ENCODE data around the gene RHOJ.

RHOJ gene

GRCh38 chr14:63245893-63246292, 41.6 kb downstream of the RHOJ start:
- CTCF ChIA-PET, result interaction anchor here (1.5 to 1.7 kb wide), 2 partner anchors 9 to 32 kb away, joined by 4 read pairs; no protein-coding TSS in a partner anchor
- TF ChIP-seq CTCF (IDR thresholded peaks at IDR 0.05; ENCODE audit: control extremely low read depth, extremely low read depth, low read depth, missing control alignments), result no peak
- DNase-seq (ENCODE audit: extremely low spot score), result no peak
- POLR2A ChIA-PET, result no interaction called here

DNA sequence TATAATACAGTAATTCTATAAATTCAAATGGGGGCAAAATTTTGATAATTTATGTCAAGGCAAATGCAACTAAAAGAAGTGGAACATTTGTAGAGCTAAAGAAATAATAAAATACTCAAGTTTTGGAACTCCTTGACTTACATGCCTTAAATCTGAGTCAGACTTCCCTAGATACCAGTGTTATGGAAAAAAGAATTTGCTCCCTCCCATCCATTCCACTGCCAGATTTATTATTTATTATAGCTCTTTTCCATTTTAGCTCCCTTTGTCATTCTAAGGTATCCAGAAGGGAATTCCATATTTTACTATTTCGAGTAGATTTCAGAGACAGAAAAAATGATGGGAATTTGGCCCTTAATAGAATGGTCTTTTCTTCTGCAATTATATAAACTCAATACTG, 44.0 kb downstream of the RHOJ start:
- no peak for DNase-seq (ENCODE audit: extremely low spot score)
- CTCF ChIA-PET, result interaction anchor here (0.8 to 1.3 kb wide), 2 partner anchors 8 to 19 kb away, joined by 3 read pairs; no protein-coding TSS in a partner anchor
- POLR2A ChIA-PET, result no interaction called here
- no peak for TF ChIP-seq CTCF (IDR thresholded peaks at IDR 0.05; ENCODE audit: control extremely low read depth, extremely low read depth, low read depth, missing control alignments)

DNA sequence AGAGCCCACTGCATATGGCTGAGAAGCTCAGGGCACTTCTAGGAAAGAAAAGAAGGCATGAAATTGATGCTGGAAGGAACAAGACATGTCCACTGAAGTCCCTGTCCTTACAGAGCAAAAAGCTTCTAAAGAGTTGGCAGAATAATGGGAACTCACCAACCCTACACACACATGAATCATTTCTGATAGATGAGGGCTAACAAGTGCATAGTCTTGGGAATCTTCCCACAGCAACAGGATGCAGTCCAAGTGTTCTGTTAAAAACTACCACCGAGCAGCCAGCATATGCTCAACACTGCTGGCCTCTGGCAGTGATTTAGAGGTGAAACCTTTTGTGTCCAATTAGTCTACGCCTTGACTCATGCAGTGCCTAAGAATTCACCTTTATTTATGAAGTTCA, 44.8 kb downstream of the RHOJ start:
- POLR2A ChIA-PET, result no interaction called here
- no peak for DNase-seq (ENCODE audit: extremely low spot score)
- no peak for TF ChIP-seq CTCF (IDR thresholded peaks at IDR 0.05; ENCODE audit: control extremely low read depth, extremely low read depth, low read depth, missing control alignments)
- CTCF ChIA-PET, result interaction anchor here (1.0 to 1.3 kb wide), 3 partner anchors 13 to 28 kb away, joined by 3 read pairs; no protein-coding TSS in a partner anchor

DNA sequence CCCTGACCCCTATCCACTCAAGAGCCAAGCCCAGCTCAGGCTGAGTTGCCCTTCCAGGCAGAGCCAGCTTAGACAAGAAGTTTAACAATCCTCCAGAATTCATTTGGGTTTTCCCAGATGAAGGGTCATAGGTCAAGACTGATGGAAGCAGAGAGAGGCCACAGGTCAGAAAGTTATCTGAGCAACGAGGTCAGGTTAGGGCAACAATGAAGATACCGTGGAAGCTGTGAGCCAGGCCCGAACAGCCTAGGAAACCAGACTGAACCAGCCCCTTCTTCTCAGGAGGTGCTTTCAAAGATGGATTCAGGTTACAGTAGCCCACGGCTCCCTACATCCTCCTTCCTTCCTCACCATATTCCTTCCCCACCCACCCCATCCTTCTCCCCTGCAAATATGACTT, 53.1 kb downstream of the RHOJ start:
- no peak for DNase-seq (ENCODE audit: extremely low spot score)
- CTCF ChIA-PET, result no interaction called here
- POLR2A ChIA-PET, result no interaction called here
- TF ChIP-seq CTCF (IDR thresholded peaks at IDR 0.05; ENCODE audit: control extremely low read depth, extremely low read depth, low read depth, missing control alignments), result no peak

GRCh38 chr14:63262446-63262845, 58.2 kb downstream of the RHOJ start:
- TF ChIP-seq CTCF (IDR thresholded peaks at IDR 0.05; ENCODE audit: control extremely low read depth, extremely low read depth, low read depth, missing control alignments), result no peak
- ChIA-PET POLR2A (no interaction called here), CTCF (interaction anchor here (1.3 kb wide), 2 partner anchors 13 to 1083 kb away, joined by 3 read pairs; no protein-coding TSS in a partner anchor)
- DNase-seq (ENCODE audit: extremely low spot score), result no peak

GRCh38 chr14:63266106-63266505, 61.9 kb downstream of the RHOJ start:
- TF ChIP-seq CTCF (IDR thresholded peaks at IDR 0.05; ENCODE audit: control extremely low read depth, extremely low read depth, low read depth, missing control alignments), result no peak
- ChIA-PET POLR2A (no interaction called here), CTCF (interaction anchor here (1.2 kb wide), 1 partner anchor 12 kb away, joined by 3 read pairs; no protein-coding TSS in a partner anchor)
- DNase-seq (ENCODE audit: extremely low spot score), result no peak
